A375 (cell line): ENCODE data around the gene AGAP4. TPM values are rescaled to one million over a fixed set of nuclear protein-coding genes. Genes with fewer than 3 reads are reported as not detected.

ENCODE experiments used
- small RNA-seq: library from RNA; depleted of rRNA; stranded (forward); fragments of <200 nt; gene quantifications from one replicate; pipeline ENCODE3, GENCODE V24; 2014
- total RNA-seq: library from RNA; depleted of rRNA; stranded (reverse); fragments of >200 nt; shearing (Covaris generic); gene quantifications from 2 replicates; pipeline ENCODE4 v1.2.3, GENCODE V29; 2014; rRNA removed

AGAP4 gene
- 8.1 and 11.7 TPM in 2 replicates for total RNA-seq

GRCh38 chr10:45847400-45847799, at the start of gene AGAP4:
Gene AGAP4 (minus strand): TSS chr10:45847500. CDS start chr10:45847347, 153 bp downstream.

Small RNA genes lying within 50 kb of the gene (small RNA-seq; reads per million reads assigned to genes)
- not detected for gene AC012044.1
- gene RNA5SP310, result not detected

Other genes with a start within 250 kb of the AGAP4 start
- gene ZFAND4, start 174.7 kb downstream of the AGAP4 start, total RNA-seq, result 1.5 and 6.1 TPM in 2 replicates
- 9.7 and 21.4 TPM in 2 replicates for gene WASHC2C, start 120.2 kb downstream of the AGAP4 start, total RNA-seq
- gene TIMM23, start 125.0 kb upstream of the AGAP4 start, total RNA-seq, result 75.3 and 102 TPM in 2 replicates
- gene NCOA4, start 183.1 kb upstream of the AGAP4 start, total RNA-seq, result 65.9 and 78.6 TPM in 2 replicates
- gene MSMB, start 198.8 kb upstream of the AGAP4 start, total RNA-seq, result not detected in 2 replicates